Measurements from ENCODE around the gene STRADA. TPM values are rescaled to one million over a fixed set of nuclear protein-coding genes. Genes with fewer than 3 reads are reported as not detected.

The STRADA gene
- total and polyA plus RNA-seq, 9 donors: 21.8 to 46.2 (median 34.4) TPM

- Histone ChIP-seq H3K4me1 (ENCODE audit: insufficient read depth) (no peaks in the 10 kb centered on the region), H3K4me3 (no peak overlapping the region), H3K36me3 (no peaks in the 10 kb centered on the region), H3K9me3 (no peaks in the 10 kb centered on the region), H3K27ac (no peak overlapping the region), H3K27me3 (no peaks in the 10 kb centered on the region)
- intact Hi-C loops (cut with DNase I): no loop called here
- no peak for DNase-seq
- WGBS, 3 donors: 39 to 69% (median 41%) methylated on average over 5 of the region's 5 CpGs
- TF ChIP-seq CTCF (IDR thresholded peaks at IDR 0.05) (no peak), EP300 (IDR thresholded peaks at IDR 0.05) (no peak), POLR2A (IDR thresholded peaks at IDR 0.05) (no peak)
Measured at GRCh38 chr17:63762161-63763078, 20.8 kb upstream of the STRADA start.

- no peak overlapping the region for H3K27ac ChIP-seq
- TF ChIP-seq EP300 (IDR thresholded peaks at IDR 0.05) (no peak), CTCF (IDR thresholded peaks at IDR 0.05) (no peak), POLR2A (IDR thresholded peaks at IDR 0.05) (no peak)
- H3K4me1 ChIP-seq (ENCODE audit: insufficient read depth): no peaks in the 10 kb centered on the region
- 72 to 88% (median 86%) methylated on average over 10 of the region's 10 CpGs for WGBS, 3 donors
- no peak for DNase-seq
- intact Hi-C loops (cut with DNase I): no loop called here
- no peaks in the 10 kb centered on the region for H3K9me3 ChIP-seq
- H3K27me3 ChIP-seq: no peaks in the 10 kb centered on the region
- no peak overlapping the region for H3K4me3 ChIP-seq
- H3K36me3 ChIP-seq: no peaks in the 10 kb centered on the region
Measured at GRCh38 chr17:63760771-63761539, 19.4 kb upstream of the STRADA start.

- no peaks in the 10 kb centered on the region for H3K27me3 ChIP-seq
- H3K4me1 ChIP-seq (ENCODE audit: insufficient read depth): no peaks in the 10 kb centered on the region
- no peak overlapping the region for H3K27ac ChIP-seq
- no peaks in the 10 kb centered on the region for H3K9me3 ChIP-seq
- WGBS, 3 donors: 44 to 79% (median 65%) methylated on average over 2 of the region's 2 CpGs
- no peaks in the 10 kb centered on the region for H3K36me3 ChIP-seq
- intact Hi-C loops (cut with DNase I): no loop called here
- DNase-seq: no peak
- no peak overlapping the region for H3K4me3 ChIP-seq
- TF ChIP-seq CTCF (IDR thresholded peaks at IDR 0.05) (no peak), POLR2A (IDR thresholded peaks at IDR 0.05) (no peak), EP300 (IDR thresholded peaks at IDR 0.05) (no peak)
Measured at GRCh38 chr17:63758428-63758827, 16.8 kb upstream of the STRADA start.

GRCh38 chr17:63754046-63754445 lies 12.4 kb upstream of the STRADA start:
- no peak for TF ChIP-seq POLR2A (IDR thresholded peaks at IDR 0.05)
- no peak for TF ChIP-seq EP300 (IDR thresholded peaks at IDR 0.05)
- TF ChIP-seq CTCF (IDR thresholded peaks at IDR 0.05): no peak
- Histone ChIP-seq H3K9me3 (no peaks in the 10 kb centered on the region), H3K4me1 (ENCODE audit: insufficient read depth) (no peaks in the 10 kb centered on the region), H3K4me3 (no peak overlapping the region), H3K36me3 (no peaks in the 10 kb centered on the region), H3K27ac (no peak overlapping the region), H3K27me3 (no peaks in the 10 kb centered on the region)
- intact Hi-C loops (cut with DNase I): no loop called here
- DNase-seq: no peak
- WGBS, 3 donors: 95 to 97% (median 96%) methylated on average over 3 of the region's 3 CpGs
